ENCODE data around the gene RXYLT1.

RXYLT1 gene

GRCh38 chr12:63844391-63845341, 65.0 kb downstream of the RXYLT1 start, which contains the start of gene SRGAP1:
SRGAP1 (plus strand) TSS chr12:63844700; CDS start chr12:63844817, 117 bp downstream.
- peak; percentile 78 for DNase-seq

GRCh38 chr12:63845726-63846125, 66.0 kb downstream of the RXYLT1 start:
- DNase-seq = peak; percentile 46

- DNase-seq = no peak
Measured at GRCh38 chr12:63846238-63846967, 66.7 kb downstream of the RXYLT1 start.

- DNase-seq = no peak
Measured at GRCh38 chr12:63848450-63848849, 68.7 kb downstream of the RXYLT1 start.

GRCh38 chr12:63849106-63849620, 69.5 kb downstream of the RXYLT1 start:
- DNase-seq = no peak

- no peak for DNase-seq
Measured at GRCh38 chr12:63849641-63850040, 69.9 kb downstream of the RXYLT1 start.

- no peak for DNase-seq
Measured at GRCh38 chr12:63853978-63854377, 74.3 kb downstream of the RXYLT1 start.

- no peak for DNase-seq
Measured at GRCh38 chr12:63855299-63855698, 75.6 kb downstream of the RXYLT1 start.

GRCh38 chr12:63857771-63858670, 78.3 kb downstream of the RXYLT1 start:
- DNase-seq = peak; percentile 57
